ENCODE results near the gene GPALPP1.

Gene GPALPP1

DNA sequence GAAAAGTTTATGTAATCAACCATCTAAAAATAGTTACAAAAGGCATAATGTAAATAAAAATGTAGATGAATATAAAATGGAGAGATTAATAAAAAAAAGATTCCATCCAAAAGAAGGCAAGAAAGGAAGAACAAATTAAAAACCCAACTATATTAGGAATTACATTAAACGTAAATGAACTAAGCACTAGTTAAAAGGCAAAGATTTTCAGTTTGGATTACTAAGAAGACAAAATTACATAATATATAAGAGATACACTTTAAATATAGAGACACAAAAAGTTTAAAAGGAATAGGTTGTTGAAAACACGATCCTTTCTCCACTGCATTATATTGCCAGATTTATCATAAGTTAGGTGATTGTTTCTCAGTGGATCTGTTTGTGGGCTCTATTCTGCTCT lies 27.3 kb upstream of the GPALPP1 start:
- Histone ChIP-seq H3K79me2 (ENCODE audit: control insufficient read depth, low read length) (no peaks in the 10 kb centered on the region), H3K36me3 (ENCODE audit: control insufficient read depth, low read length) (peaks cover 64% of the 10 kb centered on the region)

DNA sequence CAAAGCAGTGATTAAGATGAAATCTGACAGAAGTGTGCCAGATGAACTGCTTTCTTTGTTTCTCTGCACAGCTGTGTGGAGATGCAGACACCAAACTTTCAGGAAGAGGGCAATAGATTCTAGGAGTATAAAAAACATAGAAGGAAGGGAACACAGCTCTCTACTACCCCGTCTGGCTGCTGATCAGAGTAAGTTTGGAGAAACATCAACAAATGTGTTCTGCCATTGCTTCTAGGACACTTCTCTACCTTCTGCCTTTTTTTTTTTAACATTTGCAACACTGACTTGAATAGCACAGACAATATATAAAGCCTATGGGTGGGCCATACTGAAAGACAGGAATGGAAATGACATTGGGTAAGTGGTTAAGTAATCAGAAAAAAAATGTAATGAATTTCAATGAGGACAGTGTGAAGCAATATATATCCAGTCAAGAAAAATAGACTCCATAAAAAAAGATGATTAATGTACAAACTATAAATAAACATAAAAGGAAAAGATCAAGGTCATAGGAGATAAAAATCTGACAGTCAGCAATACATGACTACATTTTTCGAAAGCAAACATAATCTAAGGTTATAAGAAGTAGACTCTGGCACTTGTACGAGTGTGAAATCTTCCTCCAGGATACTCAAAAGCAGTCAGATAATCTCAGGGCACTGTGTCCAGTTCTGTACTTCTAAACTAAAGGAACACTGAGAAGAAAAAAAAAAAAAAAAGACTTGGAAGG lies 21.5 kb upstream of the GPALPP1 start:
- H4K20me1 ChIP-seq (ENCODE audit: control insufficient read depth, insufficient read depth, low read depth, low read length): no peaks in the 10 kb centered on the region
- peaks cover 63% of the 10 kb centered on the region for H3K36me3 ChIP-seq (ENCODE audit: control insufficient read depth, low read length)
- no peaks in the 10 kb centered on the region for H3K27me3 ChIP-seq (ENCODE audit: control insufficient read depth, low read length)
- H3K9me3 ChIP-seq (ENCODE audit: control insufficient read depth, insufficient read depth, low read length): peaks cover 7% of the 10 kb centered on the region; the same call in 1 of the 2 replicates
- H3K79me2 ChIP-seq (ENCODE audit: control insufficient read depth, low read length): no peaks in the 10 kb centered on the region; the same call in 1 of the 2 replicates
- H3K27ac ChIP-seq (ENCODE audit: low read depth, low read length): no peak overlapping the region
- H3K9me2 ChIP-seq (replicated peaks; ENCODE audit: control insufficient read depth, low read length): no peaks in the 10 kb centered on the region
- TF ChIP-seq EZH2phosphoT487 (IDR thresholded peaks at IDR 0.05; ENCODE audit: borderline replicate concordance, low read length): no peak
- TF ChIP-seq, protein P1, sequence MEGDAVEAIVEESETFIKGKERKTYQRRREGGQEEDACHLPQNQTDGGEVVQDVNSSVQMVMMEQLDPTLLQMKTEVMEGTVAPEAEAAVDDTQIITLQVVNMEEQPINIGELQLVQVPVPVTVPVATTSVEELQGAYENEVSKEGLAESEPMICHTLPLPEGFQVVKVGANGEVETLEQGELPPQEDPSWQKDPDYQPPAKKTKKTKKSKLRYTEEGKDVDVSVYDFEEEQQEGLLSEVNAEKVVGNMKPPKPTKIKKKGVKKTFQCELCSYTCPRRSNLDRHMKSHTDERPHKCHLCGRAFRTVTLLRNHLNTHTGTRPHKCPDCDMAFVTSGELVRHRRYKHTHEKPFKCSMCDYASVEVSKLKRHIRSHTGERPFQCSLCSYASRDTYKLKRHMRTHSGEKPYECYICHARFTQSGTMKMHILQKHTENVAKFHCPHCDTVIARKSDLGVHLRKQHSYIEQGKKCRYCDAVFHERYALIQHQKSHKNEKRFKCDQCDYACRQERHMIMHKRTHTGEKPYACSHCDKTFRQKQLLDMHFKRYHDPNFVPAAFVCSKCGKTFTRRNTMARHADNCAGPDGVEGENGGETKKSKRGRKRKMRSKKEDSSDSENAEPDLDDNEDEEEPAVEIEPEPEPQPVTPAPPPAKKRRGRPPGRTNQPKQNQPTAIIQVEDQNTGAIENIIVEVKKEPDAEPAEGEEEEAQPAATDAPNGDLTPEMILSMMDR (IDR thresholded peaks at IDR 0.05; ENCODE audit: low read depth, low read length, poor library complexity, severe bottlenecking): no peak
- 0 out of 2 replicates have a peak, but pooled peaks cover 2% of the 10 kb centered on the region for H3F3A ChIP-seq (ENCODE audit: control insufficient read depth, insufficient read depth)
- H3K4me2 ChIP-seq (ENCODE audit: low read length): no peak overlapping the region
- no peaks in the 10 kb centered on the region for H3K4me1 ChIP-seq (ENCODE audit: control insufficient read depth, low read length)
- no peak overlapping the region for H3K4me3 ChIP-seq (ENCODE audit: low read length)

More for the DNA sequence above, 27.3 kb upstream of the GPALPP1 start:
- H3K4me1 ChIP-seq (ENCODE audit: control insufficient read depth, low read length): no peaks in the 10 kb centered on the region
- H3K9me2 ChIP-seq (replicated peaks; ENCODE audit: control insufficient read depth, low read length): no peaks in the 10 kb centered on the region
- H3F3A ChIP-seq (ENCODE audit: control insufficient read depth, insufficient read depth): no peaks in the 10 kb centered on the region
- no peak for TF ChIP-seq EZH2phosphoT487 (IDR thresholded peaks at IDR 0.05; ENCODE audit: borderline replicate concordance, low read length)
- TF ChIP-seq, protein P1 (IDR thresholded peaks at IDR 0.05; ENCODE audit: low read depth, low read length, poor library complexity, severe bottlenecking): no peak
- no peak overlapping the region for H3K27ac ChIP-seq (ENCODE audit: low read depth, low read length)
- H3K4me3 ChIP-seq (ENCODE audit: low read length): no peak overlapping the region
- H4K20me1 ChIP-seq (ENCODE audit: control insufficient read depth, insufficient read depth, low read depth, low read length): no peaks in the 10 kb centered on the region
- no peak overlapping the region for H3K4me2 ChIP-seq (ENCODE audit: low read length)
- peaks cover 13% of the 10 kb centered on the region; the same call in 1 of the 2 replicates for H3K9me3 ChIP-seq (ENCODE audit: control insufficient read depth, insufficient read depth, low read length)
- no peaks in the 10 kb centered on the region for H3K27me3 ChIP-seq (ENCODE audit: control insufficient read depth, low read length)

DNA sequence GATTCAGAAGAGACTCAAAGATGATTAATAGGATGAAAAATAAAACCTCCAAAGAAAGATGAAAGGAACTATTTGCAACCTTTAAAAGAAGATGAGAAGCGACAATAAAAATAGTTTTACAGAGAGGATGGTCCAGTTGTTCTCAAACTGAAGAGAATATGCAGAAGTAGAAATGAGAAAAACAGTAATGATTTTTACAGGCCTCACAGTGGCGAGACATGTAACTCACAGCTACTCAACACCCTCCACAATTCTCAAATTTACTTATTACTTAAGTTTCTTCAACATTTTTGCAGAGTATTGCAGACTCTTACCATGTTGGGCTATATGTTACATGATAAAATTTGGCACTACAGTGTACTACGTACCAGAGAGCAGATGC lies 20.9 kb upstream of the GPALPP1 start:
- Histone ChIP-seq H3F3A (ENCODE audit: control insufficient read depth, insufficient read depth) (0 out of 2 replicates have a peak, but pooled peaks cover 2% of the 10 kb centered on the region), H3K4me2 (ENCODE audit: low read length) (no peak overlapping the region), H3K27me3 (ENCODE audit: control insufficient read depth, low read length) (no peaks in the 10 kb centered on the region), H4K20me1 (ENCODE audit: control insufficient read depth, insufficient read depth, low read depth, low read length) (no peaks in the 10 kb centered on the region), H3K79me2 (ENCODE audit: control insufficient read depth, low read length) (no peaks in the 10 kb centered on the region; the same call in 1 of the 2 replicates), H3K9me3 (ENCODE audit: control insufficient read depth, insufficient read depth, low read length) (0 out of 2 replicates have a peak, but pooled peaks cover 5% of the 10 kb centered on the region), H3K4me3 (ENCODE audit: low read length) (no peak overlapping the region), H3K36me3 (ENCODE audit: control insufficient read depth, low read length) (peaks cover 61% of the 10 kb centered on the region), H3K27ac (ENCODE audit: low read depth, low read length) (no peak overlapping the region), H3K4me1 (ENCODE audit: control insufficient read depth, low read length) (no peaks in the 10 kb centered on the region), H3K9me2 (replicated peaks; ENCODE audit: control insufficient read depth, low read length) (no peaks in the 10 kb centered on the region)
- TF ChIP-seq, protein P1 (IDR thresholded peaks at IDR 0.05; ENCODE audit: low read depth, low read length, poor library complexity, severe bottlenecking): no peak
- TF ChIP-seq EZH2phosphoT487 (IDR thresholded peaks at IDR 0.05; ENCODE audit: borderline replicate concordance, low read length): no peak

All from DOHH2 (cell line).